Osteoblast (primary cell): ENCODE measurements around the gene KCTD16. TPM values are rescaled to one million over a fixed set of nuclear protein-coding genes. Genes with fewer than 3 reads are reported as not detected.

ENCODE experiments used
- DNase-seq: peaks from one replicate; pipeline ENCODE4 v3.0.0; 2011; ENCODE audit warnings: low spot score, mixed read lengths; ENCODE audit not compliant: insufficient read length; ENCODE audit errors: missing footprints
- H2AFZ ChIP-seq: 2 replicates; pipeline ENCODE4 v1.6.0; 2011; ENCODE audit warnings: mild to moderate bottlenecking, low read length
- H3K27ac ChIP-seq: 2 replicates; pipeline ENCODE4 v1.5.1; 2011; ENCODE audit warnings: mild to moderate bottlenecking, low read depth, low read length, moderate library complexity
- H3K27me3 ChIP-seq: 2 replicates; pipeline ENCODE4 v1.6.0; 2012; ENCODE audit warnings: mild to moderate bottlenecking, control low read depth, inconsistent platforms, low read length, moderate library complexity; ENCODE audit not compliant: insufficient read depth
- H3K36me3 ChIP-seq: 2 replicates; pipeline ENCODE4 v1.5.1; 2011; ENCODE audit warnings: mild to moderate bottlenecking, low read length, control low read depth, moderate library complexity; ENCODE audit not compliant: insufficient read depth
- H3K4me1 ChIP-seq: 2 replicates; pipeline ENCODE4 v1.5.1; 2011; ENCODE audit warnings: mild to moderate bottlenecking, low read length, control low read depth, moderate library complexity; ENCODE audit not compliant: insufficient read depth
- H3K4me2 ChIP-seq: 2 replicates; pipeline ENCODE4 v1.6.0; 2011; ENCODE audit warnings: mild to moderate bottlenecking, low read length; ENCODE audit not compliant: insufficient read depth
- H3K4me3 ChIP-seq: fragments of 200-600 bp; sonication (generic); 3 replicates; pipeline ENCODE4 v1.5.1; 2012; ENCODE audit warnings: mild to moderate bottlenecking, low read length, inconsistent platforms; ENCODE audit not compliant: insufficient read depth
- H3K79me2 ChIP-seq: 2 replicates; pipeline ENCODE4 v1.6.0; 2012; ENCODE audit warnings: mild to moderate bottlenecking, low read length, control low read depth, inconsistent platforms; ENCODE audit not compliant: insufficient read depth
- H3K9me3 ChIP-seq: 2 replicates; pipeline ENCODE4 v1.5.1; 2011; ENCODE audit warnings: low read depth, low read length, control low read depth
- H4K20me1 ChIP-seq: 2 replicates; pipeline ENCODE4 v1.6.0; 2012; ENCODE audit warnings: mild to moderate bottlenecking, low read length, control low read depth; ENCODE audit not compliant: insufficient read depth
- CTCF ChIP-seq: IDR thresholded peaks from 2 replicates; pipeline ENCODE4 v1.5.1; 2011; ENCODE audit warnings: mild to moderate bottlenecking, low read depth, low read length, moderate library complexity; ENCODE audit errors: extremely low read depth
- total RNA-seq: library from RNA; depleted of rRNA; stranded (reverse); fragments of >200 nt; gene quantifications from 2 replicates; pipeline ENCODE4 v1.2.3, GENCODE V29; 2012

The KCTD16 gene
- total RNA-seq, 1 donor: 3.6 TPM

DNA sequence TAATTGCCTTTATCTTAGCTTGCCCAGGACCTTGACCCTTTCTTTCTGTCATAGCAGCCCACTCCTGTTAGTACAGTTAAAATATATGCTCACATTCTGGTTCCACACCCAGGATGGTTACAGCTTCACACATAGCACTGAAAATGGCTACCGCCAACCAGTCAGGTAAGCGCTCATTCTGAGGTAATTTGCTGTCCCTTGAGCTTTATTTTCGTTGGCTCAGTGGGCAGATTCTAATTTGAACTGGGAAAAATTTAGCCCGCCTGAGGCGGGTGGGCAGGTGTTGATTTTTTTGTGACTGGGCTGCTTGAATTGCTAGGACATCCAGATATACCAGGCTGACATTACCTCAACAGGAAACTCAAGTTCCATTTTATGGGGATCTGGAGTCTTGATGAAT, 137.5 kb downstream of the KCTD16 start:
- Histone ChIP-seq H3K9me3 (no peaks in the 10 kb centered on the region), H3K36me3 (no peaks in the 10 kb centered on the region), H3K4me2 (no peak overlapping the region), H2AFZ (no peak overlapping the region), H3K4me3 (no peak overlapping the region), H3K27me3 (no peaks in the 10 kb centered on the region), H4K20me1 (no peaks in the 10 kb centered on the region), H3K27ac (no peak overlapping the region), H3K4me1 (no peaks in the 10 kb centered on the region), H3K79me2 (no peaks in the 10 kb centered on the region)
- TF ChIP-seq CTCF: no peak
- DNase-seq: no peak

GRCh38 chr5:144308906-144309670, 138.4 kb downstream of the KCTD16 start:
- Histone ChIP-seq H3K4me1 (no peaks in the 10 kb centered on the region), H4K20me1 (no peaks in the 10 kb centered on the region), H3K4me3 (no peak overlapping the region), H3K36me3 (no peaks in the 10 kb centered on the region), H3K27ac (no peak overlapping the region), H3K4me2 (no peak overlapping the region), H3K27me3 (no peaks in the 10 kb centered on the region), H3K79me2 (no peaks in the 10 kb centered on the region), H2AFZ (no peak overlapping the region), H3K9me3 (no peaks in the 10 kb centered on the region)
- no peak for TF ChIP-seq CTCF
- no peak for DNase-seq

GRCh38 chr5:144310621-144311020, 139.9 kb downstream of the KCTD16 start:
- Histone ChIP-seq H3K27ac (no peak overlapping the region), H3K4me2 (no peak overlapping the region), H2AFZ (no peak overlapping the region), H3K4me1 (no peaks in the 10 kb centered on the region), H3K79me2 (no peaks in the 10 kb centered on the region), H3K27me3 (no peaks in the 10 kb centered on the region), H3K36me3 (no peaks in the 10 kb centered on the region), H4K20me1 (no peaks in the 10 kb centered on the region), H3K4me3 (no peak overlapping the region), H3K9me3 (no peaks in the 10 kb centered on the region)
- DNase-seq: no peak
- TF ChIP-seq CTCF: no peak

- Histone ChIP-seq H4K20me1 (no peaks in the 10 kb centered on the region), H3K27me3 (no peaks in the 10 kb centered on the region), H3K4me3 (no peak overlapping the region), H3K4me1 (no peaks in the 10 kb centered on the region), H3K9me3 (no peaks in the 10 kb centered on the region), H2AFZ (no peak overlapping the region), H3K27ac (no peak overlapping the region), H3K4me2 (no peak overlapping the region), H3K79me2 (no peaks in the 10 kb centered on the region), H3K36me3 (no peaks in the 10 kb centered on the region)
- no peak for DNase-seq
- no peak for TF ChIP-seq CTCF
Observed at GRCh38 chr5:144313147-144313726, 142.6 kb downstream of the KCTD16 start.
